Neural cell (in vitro differentiated cells): ENCODE data around the gene ZNF440.

ENCODE experiments used
- EP300 ChIP-seq: fragments of 450-650 bp; conservative IDR thresholded peaks from 2 replicates; pipeline ENCODE4 v1.6.1; 2014; ENCODE audit warnings: antibody characterized with exemption, mild to moderate bottlenecking, moderate library complexity; ENCODE audit not compliant: poor library complexity, severe bottlenecking
- MXI1 ChIP-seq: fragments of 450-650 bp; conservative IDR thresholded peaks from 2 replicates; pipeline ENCODE4 v1.6.1; 2014; ENCODE audit warnings: antibody characterized with exemption, mild to moderate bottlenecking; ENCODE audit not compliant: poor library complexity, severe bottlenecking
- POLR2AphosphoS5 ChIP-seq: IDR thresholded peaks from 2 replicates; pipeline ENCODE4 v1.6.1; 2012
- TF ChIP-seq, protein P1 (sequence below): fragments of 450-650 bp; IDR thresholded peaks from 2 replicates; pipeline ENCODE4 v1.5.1; 2014; ENCODE audit warnings: antibody characterized with exemption, mild to moderate bottlenecking, moderate library complexity; ENCODE audit not compliant: poor library complexity, severe bottlenecking
- TF ChIP-seq, protein P2 (sequence below): IDR thresholded peaks from 2 replicates; pipeline ENCODE4 v1.6.1; 2012; ENCODE audit warnings: borderline replicate concordance

DNA sequence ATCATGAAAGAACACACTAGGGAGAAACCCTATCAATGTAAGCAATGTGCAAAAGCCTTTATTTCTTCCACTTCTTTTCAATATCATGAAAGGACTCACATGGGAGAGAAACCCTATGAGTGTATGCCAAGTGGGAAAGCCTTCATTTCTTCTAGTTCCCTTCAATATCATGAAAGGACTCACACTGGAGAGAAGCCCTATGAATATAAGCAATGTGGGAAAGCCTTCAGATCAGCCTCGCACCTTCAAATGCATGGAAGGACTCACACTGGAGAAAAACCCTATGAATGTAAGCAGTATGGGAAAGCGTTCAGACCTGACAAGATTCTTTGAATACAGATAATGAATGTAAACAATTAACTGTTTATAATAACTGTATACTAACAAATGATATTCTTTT is 19.5 kb downstream of the ZNF440 start:
- no peak for TF ChIP-seq EP300
- no peak for TF ChIP-seq POLR2AphosphoS5
- TF ChIP-seq, protein P1, sequence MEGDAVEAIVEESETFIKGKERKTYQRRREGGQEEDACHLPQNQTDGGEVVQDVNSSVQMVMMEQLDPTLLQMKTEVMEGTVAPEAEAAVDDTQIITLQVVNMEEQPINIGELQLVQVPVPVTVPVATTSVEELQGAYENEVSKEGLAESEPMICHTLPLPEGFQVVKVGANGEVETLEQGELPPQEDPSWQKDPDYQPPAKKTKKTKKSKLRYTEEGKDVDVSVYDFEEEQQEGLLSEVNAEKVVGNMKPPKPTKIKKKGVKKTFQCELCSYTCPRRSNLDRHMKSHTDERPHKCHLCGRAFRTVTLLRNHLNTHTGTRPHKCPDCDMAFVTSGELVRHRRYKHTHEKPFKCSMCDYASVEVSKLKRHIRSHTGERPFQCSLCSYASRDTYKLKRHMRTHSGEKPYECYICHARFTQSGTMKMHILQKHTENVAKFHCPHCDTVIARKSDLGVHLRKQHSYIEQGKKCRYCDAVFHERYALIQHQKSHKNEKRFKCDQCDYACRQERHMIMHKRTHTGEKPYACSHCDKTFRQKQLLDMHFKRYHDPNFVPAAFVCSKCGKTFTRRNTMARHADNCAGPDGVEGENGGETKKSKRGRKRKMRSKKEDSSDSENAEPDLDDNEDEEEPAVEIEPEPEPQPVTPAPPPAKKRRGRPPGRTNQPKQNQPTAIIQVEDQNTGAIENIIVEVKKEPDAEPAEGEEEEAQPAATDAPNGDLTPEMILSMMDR = no peak
- TF ChIP-seq, protein P2, sequence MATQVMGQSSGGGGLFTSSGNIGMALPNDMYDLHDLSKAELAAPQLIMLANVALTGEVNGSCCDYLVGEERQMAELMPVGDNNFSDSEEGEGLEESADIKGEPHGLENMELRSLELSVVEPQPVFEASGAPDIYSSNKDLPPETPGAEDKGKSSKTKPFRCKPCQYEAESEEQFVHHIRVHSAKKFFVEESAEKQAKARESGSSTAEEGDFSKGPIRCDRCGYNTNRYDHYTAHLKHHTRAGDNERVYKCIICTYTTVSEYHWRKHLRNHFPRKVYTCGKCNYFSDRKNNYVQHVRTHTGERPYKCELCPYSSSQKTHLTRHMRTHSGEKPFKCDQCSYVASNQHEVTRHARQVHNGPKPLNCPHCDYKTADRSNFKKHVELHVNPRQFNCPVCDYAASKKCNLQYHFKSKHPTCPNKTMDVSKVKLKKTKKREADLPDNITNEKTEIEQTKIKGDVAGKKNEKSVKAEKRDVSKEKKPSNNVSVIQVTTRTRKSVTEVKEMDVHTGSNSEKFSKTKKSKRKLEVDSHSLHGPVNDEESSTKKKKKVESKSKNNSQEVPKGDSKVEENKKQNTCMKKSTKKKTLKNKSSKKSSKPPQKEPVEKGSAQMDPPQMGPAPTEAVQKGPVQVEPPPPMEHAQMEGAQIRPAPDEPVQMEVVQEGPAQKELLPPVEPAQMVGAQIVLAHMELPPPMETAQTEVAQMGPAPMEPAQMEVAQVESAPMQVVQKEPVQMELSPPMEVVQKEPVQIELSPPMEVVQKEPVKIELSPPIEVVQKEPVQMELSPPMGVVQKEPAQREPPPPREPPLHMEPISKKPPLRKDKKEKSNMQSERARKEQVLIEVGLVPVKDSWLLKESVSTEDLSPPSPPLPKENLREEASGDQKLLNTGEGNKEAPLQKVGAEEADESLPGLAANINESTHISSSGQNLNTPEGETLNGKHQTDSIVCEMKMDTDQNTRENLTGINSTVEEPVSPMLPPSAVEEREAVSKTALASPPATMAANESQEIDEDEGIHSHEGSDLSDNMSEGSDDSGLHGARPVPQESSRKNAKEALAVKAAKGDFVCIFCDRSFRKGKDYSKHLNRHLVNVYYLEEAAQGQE = no peak
- TF ChIP-seq MXI1 = no peak
